Activated gamma-delta T cell treated with anti-CD3 and anti-CD28 coated beads, Interleukin-2, amount 50 U/mL, for 16 hours (primary cell): Measurements from ENCODE around the gene ERC2.

Experiments used
- DNase-seq: peaks from one replicate; pipeline ENCODE4 v3.0.0-alpha.2; 2020; ENCODE audit warnings: low read depth

ERC2 gene

DNA sequence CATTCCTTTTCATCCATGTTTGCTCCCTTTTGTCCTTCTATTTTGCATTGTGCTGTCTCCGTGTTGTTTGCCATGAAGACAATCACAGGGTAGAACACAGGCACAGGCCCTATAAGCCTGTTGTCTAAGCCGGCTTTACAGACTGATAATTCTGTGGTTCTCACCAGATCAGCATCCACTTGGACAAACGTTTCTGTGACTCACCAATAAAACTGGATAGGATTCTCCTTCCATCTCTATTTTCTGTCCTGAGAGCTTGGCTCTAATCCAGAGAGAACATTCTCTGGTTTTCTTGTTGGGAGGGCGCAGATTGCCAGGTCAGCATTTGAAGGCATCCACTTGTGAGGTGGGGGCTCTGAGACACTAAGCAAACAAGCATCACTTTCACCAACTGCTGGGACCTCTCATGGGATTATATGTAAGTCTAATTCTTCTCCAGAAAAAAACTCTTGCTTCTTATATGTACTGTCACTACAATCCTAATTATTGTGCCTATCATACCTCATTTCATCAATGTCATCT, 101.6 kb downstream of the ERC2 start:
- DNase-seq, result no peak

DNA sequence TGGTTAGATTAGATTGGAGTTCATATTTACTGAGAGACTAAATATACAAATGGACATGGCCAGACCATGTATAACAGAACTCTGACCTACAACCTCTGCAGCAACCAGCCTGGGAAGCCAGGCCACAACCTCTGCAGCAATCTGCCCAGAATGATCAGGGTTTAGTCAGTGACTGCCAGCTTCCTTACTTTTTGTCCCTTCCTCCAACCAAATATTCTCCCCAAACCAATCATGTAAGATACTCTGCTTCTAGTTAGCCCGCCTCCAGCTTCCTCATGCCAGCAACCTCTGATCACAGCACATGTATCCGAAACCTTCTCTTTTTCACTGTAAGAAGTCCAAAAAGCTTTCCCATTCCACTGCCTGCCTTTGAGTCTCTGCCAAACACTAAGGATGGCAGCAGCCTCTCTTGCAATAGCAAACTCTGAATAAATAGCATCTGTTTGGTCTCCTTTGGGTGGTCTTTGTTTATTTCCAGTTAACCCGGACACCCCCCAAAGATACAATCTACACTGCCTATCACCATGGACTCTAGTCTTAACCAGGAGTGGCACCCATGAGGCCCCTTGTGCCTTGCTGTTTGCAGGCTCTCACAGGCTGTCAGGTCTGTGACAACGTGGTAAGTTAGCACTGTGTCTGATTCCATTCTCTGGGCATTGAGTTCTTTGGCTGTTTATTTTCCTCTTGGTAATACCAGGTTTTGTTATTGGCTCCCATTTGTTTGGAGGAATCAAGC, 102.2 kb downstream of the ERC2 start:
- no peak for DNase-seq

GRCh38 chr3:56364665-56365064, 103.6 kb downstream of the ERC2 start:
- DNase-seq, result no peak

DNA sequence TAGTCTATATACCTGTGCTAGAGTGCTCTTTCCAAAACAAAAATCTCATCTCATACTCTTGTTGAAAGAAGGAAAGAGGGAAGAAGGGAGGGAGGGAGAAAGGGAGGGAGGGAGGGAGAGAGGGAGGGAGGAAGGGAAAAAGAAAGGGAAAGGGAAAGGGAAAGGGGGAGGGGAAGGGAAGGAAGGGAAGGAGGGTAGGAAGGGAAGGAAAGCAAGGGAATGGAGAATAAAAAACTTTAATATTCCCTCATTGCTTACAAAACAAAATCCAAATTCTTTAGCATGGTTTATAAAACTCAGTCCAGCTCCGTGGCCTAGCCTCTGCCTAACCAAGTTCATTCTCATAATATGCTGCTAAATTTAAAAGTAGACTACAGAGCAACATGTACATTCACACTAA, 104.5 kb downstream of the ERC2 start:
- DNase-seq, result no peak

DNA sequence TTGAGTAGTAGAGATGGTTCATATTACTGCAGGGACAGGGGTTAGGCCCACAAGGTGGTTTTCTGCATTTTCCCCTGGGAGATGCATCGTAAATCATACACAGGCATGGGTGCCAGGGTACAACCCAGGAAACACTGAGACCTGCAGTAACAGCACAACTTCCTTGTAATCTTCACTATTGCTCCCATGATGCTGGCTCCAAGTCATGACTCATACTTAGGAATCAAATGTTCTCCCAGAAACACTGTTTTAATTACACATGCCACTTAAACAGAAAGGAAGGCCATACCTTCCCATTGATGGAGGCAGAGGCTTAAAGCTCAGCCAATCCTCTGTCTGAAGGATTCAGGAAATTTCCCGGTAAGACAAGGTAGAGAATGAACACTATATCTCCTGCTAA, 106.5 kb downstream of the ERC2 start:
- no peak for DNase-seq

DNA sequence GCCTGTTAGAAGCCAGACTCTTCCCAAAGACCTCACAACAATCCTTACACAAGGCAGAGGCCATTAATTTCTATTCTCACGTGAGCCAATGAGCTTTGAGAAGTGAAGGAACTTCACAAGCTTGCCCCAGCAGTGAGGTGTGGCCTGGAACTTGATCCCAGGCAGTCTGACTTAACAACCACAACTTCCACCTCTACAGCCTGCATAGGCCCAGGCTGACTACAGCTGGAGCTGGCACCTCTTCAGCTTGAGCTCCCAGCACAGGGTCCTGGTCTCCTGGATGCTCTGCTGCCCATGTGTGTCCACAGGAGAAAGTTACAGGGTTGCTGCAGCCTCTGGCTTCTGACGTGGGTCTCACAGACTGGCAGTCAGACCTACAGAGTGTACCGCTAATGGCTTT, 111.0 kb downstream of the ERC2 start:
- no peak for DNase-seq

GRCh38 chr3:56356808-56357207, 111.5 kb downstream of the ERC2 start:
- DNase-seq, result no peak

DNA sequence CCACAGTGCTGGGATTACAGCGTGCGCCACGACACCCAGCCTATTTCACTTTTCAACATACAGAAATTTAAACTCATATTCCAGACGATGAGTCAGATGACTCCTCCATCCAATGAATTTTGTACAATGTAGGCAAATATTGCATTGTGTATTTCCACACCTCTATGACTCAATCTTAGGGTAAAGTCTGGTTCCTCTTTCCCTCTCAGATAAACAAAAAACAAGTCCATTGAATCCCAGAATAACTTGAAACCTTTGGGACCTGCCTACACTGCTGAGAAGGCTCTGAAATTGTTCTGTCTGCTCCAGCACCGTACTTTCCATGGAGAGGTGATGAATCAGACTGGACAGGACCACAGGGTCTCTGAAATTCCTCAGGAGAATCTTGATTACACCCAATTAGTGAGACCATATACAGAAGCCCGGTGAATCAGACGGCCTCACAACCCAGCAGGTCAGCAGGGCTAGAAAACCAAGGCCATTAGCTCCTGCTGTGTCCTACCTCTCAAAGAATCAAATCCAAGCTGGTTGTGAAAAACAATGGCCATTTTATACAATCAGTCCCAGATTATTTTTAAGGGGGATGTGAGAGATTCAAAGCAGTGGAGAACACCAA, 112.6 kb downstream of the ERC2 start:
- DNase-seq, result no peak

- DNase-seq, result no peak
These were observed 116.7 kb downstream of the ERC2 start for GRCh38 chr3:56351537-56351936.

DNA sequence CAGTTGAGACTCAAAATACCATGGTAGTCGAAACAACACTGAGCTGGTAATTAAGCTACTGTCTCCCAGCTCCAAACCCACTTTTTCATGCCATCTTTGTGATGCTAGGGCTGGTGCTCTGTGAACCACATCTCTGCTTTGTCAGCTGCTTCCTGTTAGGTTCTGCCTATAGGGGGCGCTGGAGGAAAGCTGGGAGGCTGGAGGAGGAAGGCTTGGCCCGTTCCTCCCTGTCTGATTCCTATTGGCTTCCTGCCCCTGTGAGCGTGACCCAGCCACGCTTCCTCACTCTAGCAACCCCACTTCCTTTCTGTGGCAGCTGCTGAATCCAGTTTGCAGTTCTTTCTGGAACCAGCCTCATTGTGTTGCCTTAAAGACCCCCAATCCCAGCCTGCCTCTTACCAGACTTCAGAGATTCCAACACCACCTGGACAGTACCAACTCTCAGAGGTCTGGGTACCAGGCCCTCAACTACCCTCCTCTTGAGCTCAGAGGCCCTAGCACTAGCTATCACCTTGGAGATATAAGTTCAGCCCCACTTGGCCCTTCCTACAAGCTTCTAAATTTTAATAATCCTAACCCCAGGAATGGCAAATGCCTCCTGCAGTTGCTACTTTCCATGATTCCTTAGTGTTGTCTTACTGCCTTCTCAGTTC, 120.9 kb downstream of the ERC2 start:
- no peak for DNase-seq

DNA sequence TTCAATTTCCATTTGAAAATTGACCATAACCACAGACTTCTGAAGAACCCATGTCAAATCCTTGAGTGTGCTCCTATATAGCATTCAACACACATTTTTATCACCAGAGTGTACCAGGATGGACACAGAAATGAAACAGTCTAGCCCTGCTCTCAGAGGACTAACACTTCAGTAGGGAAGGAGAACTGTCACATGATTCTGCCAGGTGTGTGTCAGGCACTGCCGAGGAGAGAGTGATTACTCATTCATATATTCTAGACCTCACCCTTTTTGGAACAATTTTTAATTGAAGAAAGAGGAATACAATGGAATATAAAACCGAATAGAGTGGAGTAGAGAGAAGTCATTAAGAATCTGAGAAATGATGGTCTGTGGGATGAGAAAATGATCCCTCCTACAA, 125.8 kb downstream of the ERC2 start:
- DNase-seq, result no peak

- no peak for DNase-seq
These were observed 128.6 kb downstream of the ERC2 start for GRCh38 chr3:56339671-56340070.

DNA sequence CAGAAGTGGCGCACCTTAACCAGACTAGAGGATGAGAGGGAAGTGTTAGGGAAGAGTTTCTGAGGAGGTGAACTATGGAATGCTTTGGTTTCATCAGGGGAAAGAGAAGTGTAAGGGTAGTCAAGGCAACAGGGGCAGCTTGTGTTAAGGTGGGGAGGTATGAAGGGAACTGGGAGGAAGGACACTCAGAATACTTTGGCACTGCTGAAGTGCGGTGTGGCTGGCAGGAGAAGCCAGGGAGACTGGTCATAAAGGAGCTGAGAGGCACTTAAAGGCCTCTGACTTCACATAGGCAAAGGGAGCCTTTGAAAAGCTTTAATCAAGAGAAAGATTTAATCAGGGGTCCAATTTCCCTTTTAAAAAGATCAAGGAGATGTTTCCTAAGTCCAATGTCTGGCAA, 129.0 kb downstream of the ERC2 start:
- no peak for DNase-seq

- no peak for DNase-seq
These were observed 132.2 kb downstream of the ERC2 start for GRCh38 chr3:56336023-56336422.

- DNase-seq, result no peak
These were observed 143.8 kb downstream of the ERC2 start for GRCh38 chr3:56324473-56324872.

DNA sequence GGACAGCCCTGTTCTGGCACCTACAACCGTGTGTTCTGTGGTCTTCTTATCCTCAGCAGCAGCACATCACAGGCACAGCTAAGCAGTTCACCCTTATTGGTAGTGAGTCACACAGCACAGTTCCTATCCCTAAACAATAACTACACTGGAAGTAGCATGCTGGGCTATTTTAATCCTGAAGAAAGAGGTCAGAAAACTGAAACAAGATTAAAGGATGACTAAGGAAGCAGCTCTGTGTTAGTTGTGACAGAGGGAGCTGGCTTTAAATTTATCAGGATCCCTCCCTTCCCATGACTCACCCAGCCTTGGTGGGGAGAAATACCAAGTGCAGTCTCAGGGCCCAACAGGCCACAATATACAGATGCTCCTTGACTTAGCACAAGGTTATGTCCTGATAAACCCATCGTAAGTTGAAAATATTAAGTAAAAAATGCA, 144.3 kb downstream of the ERC2 start:
- no peak for DNase-seq

DNA sequence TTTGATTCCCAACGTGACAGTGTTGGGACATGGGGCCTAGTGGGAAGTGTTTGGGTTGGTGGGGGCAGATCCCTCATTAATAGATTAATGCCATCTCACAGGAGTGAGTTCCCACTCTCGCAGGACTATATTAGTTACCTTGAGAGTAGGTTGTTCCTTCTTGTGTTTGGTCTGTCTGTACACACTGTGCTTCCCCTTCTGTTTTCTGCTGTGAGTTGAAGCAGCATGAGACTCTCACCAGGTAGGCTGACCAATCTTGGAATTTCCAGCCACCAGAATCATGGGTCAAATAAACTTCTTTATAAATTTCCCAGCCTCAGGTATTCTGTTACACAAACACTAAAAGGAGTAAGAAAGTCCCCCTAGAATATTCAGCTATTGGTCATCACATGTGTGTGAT, 145.4 kb downstream of the ERC2 start:
- DNase-seq, result no peak

- DNase-seq, result no peak
These were observed 146.4 kb downstream of the ERC2 start for GRCh38 chr3:56321892-56322291.

- DNase-seq, result no peak
These were observed 146.9 kb downstream of the ERC2 start for GRCh38 chr3:56321383-56321782.

DNA sequence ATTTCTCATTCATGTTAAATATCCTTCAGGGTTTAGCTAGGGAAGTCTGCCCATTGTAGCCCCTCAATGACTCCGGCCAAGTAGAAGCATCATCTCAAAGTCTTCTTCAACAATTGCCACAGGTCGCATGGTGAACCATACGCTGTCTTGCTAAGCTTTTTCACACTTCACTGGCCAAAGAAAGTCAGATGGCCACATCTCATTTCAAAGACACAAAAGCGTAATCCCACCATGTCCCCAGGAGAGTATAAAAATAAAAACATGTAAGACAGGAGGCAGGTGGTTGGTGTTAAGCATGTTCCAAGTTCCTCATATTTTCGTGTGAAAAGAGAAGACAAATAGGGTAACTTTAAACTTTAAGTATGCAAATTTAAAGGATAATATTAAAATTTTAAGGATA, 147.4 kb downstream of the ERC2 start:
- no peak for DNase-seq

DNA sequence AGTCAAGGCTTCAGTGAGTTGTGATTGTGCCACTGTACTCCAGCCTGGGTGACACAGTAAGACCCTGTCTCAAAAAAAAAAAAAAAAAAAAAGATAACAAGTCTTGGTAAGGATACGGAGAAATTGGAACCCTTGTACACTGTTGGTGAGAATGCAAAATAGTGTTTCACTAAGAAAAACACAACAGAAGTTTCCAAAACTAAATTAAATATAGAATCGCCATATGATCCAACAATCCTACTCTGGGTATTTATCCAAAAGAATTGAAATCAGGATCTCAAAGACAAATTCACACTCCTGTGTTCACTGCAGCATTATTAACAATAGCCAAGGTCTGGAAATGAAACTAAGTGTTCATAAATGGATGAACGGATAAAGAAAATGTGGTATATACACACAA, 149.4 kb downstream of the ERC2 start:
- no peak for DNase-seq

DNA sequence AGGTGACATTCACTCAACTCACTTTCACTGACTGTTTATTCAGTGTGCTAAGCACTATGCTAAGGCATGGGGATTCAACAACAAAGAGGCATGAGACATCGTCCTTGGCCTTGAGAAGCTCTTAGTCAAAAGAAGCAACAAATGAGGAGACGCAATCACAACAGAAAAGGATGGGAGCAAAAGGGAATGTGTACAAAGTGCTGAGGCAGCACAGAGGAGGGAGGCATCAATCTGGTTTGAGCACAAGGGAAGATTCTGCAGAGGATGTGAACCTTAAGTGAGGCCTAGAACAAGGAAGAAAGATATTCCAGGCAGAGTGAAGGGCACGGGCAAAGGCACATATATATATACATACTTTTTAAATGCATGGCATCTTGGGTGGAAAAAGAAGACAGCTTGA, 151.3 kb downstream of the ERC2 start:
- DNase-seq, result no peak

- DNase-seq, result no peak
These were observed 153.4 kb downstream of the ERC2 start for GRCh38 chr3:56314842-56315241.
